HG02588 (cell line): Measurements from ENCODE around the gene MYO5C.

Experiments
- ATAC-seq: cut with Tn5 transposase; IDR thresholded peaks from one replicate; pipeline ENCODE4 v1.9.1; 2021; ENCODE audit warnings: mild to moderate bottlenecking, moderate library complexity; ENCODE audit not compliant: unreplicated experiment

The MYO5C gene

GRCh38 chr15:52295421-52296001, at the start of gene MYO5C:
Gene MYO5C, minus strand, starts transcription at chr15:52295804. Its CDS starts 168 bp downstream, at chr15:52295636.
- ATAC-seq = no peak

GRCh38 chr15:52344592-52344991, 49.0 kb upstream of the MYO5C start:
- ATAC-seq = no peak

- no peak for ATAC-seq
Observed at GRCh38 chr15:52343831-52344230, 48.2 kb upstream of the MYO5C start.

- ATAC-seq = no peak
Observed at GRCh38 chr15:52340093-52340492, 44.5 kb upstream of the MYO5C start.

GRCh38 chr15:52338891-52339290, 43.3 kb upstream of the MYO5C start:
- ATAC-seq = no peak

GRCh38 chr15:52338058-52338457, 42.5 kb upstream of the MYO5C start:
- ATAC-seq = no peak

GRCh38 chr15:52337198-52337853, 41.7 kb upstream of the MYO5C start:
- no peak for ATAC-seq

GRCh38 chr15:52336529-52336928, 40.9 kb upstream of the MYO5C start:
- no peak for ATAC-seq

- no peak for ATAC-seq
Observed at GRCh38 chr15:52334491-52335160, 39.0 kb upstream of the MYO5C start.

GRCh38 chr15:52331490-52332240, 36.1 kb upstream of the MYO5C start:
- peak; percentile 87 for ATAC-seq

GRCh38 chr15:52329987-52330386, 34.4 kb upstream of the MYO5C start:
- ATAC-seq = no peak

GRCh38 chr15:52329150-52329549, 33.5 kb upstream of the MYO5C start:
- ATAC-seq = no peak

- no peak for ATAC-seq
Observed at GRCh38 chr15:52328680-52329079, 33.1 kb upstream of the MYO5C start.

GRCh38 chr15:52326756-52327155, 31.2 kb upstream of the MYO5C start:
- no peak for ATAC-seq

- ATAC-seq = no peak
Observed at GRCh38 chr15:52324109-52324508, 28.5 kb upstream of the MYO5C start.

GRCh38 chr15:52318729-52319500, 23.3 kb upstream of the MYO5C start:
- no peak for ATAC-seq

- no peak for ATAC-seq
Observed at GRCh38 chr15:52317688-52318087, 22.1 kb upstream of the MYO5C start.

GRCh38 chr15:52317022-52317421, 21.4 kb upstream of the MYO5C start:
- ATAC-seq = no peak

GRCh38 chr15:52309154-52309548, 13.5 kb upstream of the MYO5C start:
- ATAC-seq = peak; percentile 53

- ATAC-seq = peak; percentile 56
Observed at GRCh38 chr15:52308446-52309153, 13.0 kb upstream of the MYO5C start.
